ENCODE results near the gene SOHLH2.

SOHLH2 gene

DNA sequence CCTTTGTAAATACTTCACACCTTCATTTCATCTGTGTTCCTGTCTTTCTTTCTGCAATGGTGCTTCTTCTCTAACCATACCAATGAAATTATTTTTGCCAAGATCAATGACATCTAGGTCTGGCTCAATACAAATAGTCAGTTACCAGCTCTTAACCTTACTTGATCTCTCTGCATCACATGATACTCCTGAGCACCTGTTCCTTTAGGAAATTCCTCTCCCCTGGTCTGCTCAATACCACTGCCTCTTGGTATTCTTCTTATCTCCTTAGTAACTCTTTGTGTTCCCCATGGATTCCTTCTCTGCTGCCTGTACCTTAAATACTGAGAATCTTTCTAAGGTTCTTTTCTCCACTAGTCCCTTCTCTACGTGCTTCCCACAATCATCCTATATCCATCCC is 25.9 kb downstream of the SOHLH2 start:
- no peak for DNase-seq (ENCODE audit: low spot score)

GRCh38 chr13:36183901-36184300 is 30.5 kb downstream of the SOHLH2 start:
- no peak for DNase-seq (ENCODE audit: low spot score)

- DNase-seq (ENCODE audit: low spot score): no peak
Observed at GRCh38 chr13:36175621-36176020, 38.7 kb downstream of the SOHLH2 start.

DNA sequence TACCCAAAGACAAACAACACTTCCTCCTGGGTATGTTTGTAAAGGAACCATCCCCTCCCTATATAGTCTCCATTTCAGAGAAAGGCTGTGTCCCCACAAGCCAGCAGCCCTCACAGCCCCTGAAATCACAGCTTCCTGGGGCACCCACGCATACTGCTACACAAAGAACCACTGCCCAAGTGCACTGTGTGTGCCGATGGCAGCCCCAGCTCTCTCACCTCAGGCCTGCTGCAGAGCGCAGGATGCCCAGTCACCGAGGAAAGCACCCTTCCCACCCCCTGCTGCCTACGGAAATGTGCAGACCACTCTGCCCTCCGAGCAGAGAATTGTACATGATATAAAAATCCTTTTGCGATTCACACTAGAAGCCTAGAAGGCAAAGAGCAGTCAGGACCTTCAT is 39.4 kb downstream of the SOHLH2 start:
- DNase-seq (ENCODE audit: low spot score): no peak

DNA sequence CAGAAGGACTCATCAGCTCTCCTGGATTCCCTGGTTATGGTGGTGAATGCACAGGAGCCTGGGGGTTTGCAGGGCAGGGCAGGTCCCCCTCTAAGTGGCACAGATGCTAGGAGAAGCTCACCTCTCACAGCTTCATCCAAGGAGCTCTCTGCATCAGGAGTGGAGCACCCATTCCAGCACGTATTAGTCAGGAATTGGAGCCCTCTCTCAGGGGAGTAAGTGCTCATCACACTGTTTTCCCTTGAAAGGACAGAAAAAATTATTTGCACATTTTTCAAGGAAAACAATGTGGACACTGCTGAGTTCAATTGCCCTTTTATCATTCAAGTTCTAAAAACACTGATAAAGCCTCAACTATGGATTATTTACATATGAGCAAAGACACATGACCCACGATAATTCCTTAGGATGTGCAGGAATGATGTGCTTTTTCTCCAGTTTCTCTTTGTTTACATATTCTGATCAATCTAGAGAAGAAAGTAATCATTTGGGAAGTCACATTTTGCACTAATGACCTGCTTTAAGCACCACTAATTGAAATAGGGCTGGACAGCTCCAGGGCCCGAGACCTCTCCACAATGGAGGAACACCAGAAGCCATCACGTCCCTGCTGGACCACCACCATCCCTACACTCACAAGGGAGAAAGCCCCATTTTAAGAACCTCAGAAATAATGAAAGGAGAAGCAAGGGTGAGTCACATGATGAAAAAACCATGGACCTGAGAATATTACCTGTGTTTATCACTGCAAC is 40.6 kb downstream of the SOHLH2 start:
- no peak for DNase-seq (ENCODE audit: low spot score)

- no peak for DNase-seq (ENCODE audit: low spot score)
Observed at GRCh38 chr13:36166046-36166445, 48.3 kb downstream of the SOHLH2 start.

DNA sequence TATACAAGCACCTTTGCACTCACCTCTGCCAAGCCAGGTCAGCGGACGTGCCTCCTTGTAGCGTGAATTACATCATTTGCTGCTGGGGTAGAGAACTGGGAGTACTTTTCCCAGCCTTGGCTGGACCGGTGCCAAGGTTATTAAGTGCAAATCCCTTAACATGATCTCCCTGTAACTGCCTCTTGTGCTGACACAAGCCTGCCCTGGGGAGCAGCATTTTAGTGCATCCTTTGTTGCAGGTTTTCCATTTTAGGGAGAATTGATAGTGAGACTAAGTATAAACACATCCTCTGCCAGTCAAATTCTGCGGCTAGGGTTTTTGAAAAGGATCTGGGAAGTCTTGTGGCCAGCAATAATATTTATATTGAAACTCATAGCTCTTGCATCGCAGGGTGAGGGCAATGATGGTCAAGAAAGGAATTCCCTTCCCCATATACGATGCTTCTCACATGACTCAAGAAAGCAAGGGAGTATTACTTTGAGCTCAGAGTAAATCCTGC is 50.5 kb downstream of the SOHLH2 start:
- DNase-seq (ENCODE audit: low spot score): no peak

DNA sequence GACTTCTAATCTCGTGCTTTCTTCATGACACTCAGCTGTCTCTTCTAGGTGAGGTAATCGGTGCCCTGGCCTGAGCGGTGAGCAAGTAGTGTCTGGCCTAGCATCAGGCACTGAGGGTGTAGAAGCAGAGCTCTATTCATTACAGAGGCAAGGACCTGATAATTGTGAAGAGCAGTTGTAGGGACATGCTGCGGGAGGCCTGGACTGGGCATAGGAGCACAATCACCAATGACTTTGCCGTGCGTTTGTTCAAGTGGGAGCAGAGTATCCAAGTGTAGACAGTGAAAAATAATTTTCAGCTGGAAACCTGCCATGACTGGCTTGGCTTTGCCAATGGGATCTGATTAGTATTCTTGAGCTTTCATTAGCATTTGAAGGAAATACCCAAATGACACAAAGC is 51.1 kb downstream of the SOHLH2 start:
- no peak for DNase-seq (ENCODE audit: low spot score)

DNA sequence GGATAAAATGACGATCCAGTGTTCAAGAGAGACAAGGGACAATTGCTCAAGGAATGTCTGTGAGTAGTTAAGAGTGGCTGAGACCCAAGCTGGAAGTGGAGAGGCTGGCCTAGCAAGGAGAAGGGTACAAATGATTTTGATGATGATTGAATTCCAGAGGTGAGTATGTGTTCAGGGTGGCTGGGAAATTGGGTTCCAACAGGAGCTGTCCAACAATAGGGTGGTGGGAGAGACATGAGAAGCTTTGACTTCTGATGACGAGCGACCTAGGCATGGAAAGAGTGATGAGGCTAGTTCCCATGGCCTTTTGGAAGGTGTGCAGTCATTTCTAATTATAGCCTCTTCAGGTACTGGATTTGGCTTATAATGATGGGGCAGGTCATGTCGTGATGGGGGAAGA is 54.1 kb downstream of the SOHLH2 start:
- DNase-seq (ENCODE audit: low spot score): no peak

DNA sequence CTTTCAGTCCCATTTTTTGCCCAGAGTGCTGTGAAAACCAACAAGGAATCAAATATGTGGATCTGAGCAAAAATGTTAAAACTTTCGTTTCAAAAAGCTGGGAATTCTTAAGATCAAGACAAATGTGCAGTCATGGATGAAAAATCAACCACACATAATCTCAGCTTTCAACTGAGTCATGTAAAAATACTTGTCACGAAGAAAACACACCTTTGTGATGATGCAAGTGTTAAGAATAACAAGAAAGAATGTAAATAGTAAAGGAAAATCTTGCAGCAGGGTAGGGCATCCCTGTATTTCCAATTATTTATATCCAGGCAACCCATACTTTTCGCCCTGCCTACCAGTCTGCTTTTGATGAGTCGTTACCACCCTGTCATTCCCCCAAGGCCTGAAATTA is 55.7 kb downstream of the SOHLH2 start:
- no peak for DNase-seq (ENCODE audit: low spot score)

- DNase-seq (ENCODE audit: low spot score): no peak
Observed at GRCh38 chr13:36157480-36157879, 56.9 kb downstream of the SOHLH2 start.

GRCh38 chr13:36154567-36155291 is 59.6 kb downstream of the SOHLH2 start:
- DNase-seq (ENCODE audit: low spot score): no peak

DNA sequence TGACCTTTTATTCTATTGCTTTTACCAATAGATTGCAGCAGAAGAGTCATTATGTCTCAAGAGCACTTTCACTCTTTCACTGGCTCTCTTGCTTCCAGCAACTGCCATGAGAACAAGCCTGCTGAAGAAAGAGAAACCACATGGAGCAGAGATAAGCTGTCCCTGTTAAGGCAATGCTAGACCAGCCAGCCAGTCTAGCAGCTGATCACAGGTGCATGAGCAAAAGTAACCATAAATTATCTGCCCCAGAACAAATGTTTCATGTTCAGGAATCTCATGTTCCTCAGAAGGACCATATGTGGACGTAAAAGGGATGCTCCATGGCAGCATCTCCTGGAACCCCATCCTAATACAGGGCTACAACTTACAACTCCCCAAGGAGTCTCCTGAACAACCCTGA is 62.8 kb downstream of the SOHLH2 start:
- DNase-seq (ENCODE audit: low spot score): no peak

GRCh38 chr13:36148446-36148845 is 65.9 kb downstream of the SOHLH2 start:
- DNase-seq (ENCODE audit: low spot score): no peak

GRCh38 chr13:36147330-36147729 is 67.0 kb downstream of the SOHLH2 start:
- no peak for DNase-seq (ENCODE audit: low spot score)

GRCh38 chr13:36146511-36147269 is 67.7 kb downstream of the SOHLH2 start:
- DNase-seq (ENCODE audit: low spot score): no peak

DNA sequence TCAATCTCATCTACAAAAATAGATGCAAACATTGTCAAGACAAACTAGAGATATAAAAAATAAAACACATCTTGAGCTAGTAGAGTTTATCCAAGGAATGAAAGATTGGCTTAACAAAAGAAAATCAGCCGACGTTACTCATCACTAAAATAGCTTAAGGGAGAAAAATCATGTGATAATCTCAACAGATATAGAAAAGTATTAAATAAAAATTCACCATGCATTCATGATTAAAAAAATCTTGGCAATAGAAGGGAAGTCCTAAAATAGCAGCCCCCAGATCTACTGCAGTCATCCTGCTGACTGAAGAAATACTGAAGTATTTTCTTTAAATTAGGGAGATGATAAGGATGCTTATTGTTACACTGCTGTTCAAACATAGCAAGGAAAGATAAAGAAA is 70.6 kb downstream of the SOHLH2 start:
- DNase-seq (ENCODE audit: low spot score): no peak

- no peak for DNase-seq (ENCODE audit: low spot score)
Observed at GRCh38 chr13:36142735-36143134, 71.6 kb downstream of the SOHLH2 start.

DNA sequence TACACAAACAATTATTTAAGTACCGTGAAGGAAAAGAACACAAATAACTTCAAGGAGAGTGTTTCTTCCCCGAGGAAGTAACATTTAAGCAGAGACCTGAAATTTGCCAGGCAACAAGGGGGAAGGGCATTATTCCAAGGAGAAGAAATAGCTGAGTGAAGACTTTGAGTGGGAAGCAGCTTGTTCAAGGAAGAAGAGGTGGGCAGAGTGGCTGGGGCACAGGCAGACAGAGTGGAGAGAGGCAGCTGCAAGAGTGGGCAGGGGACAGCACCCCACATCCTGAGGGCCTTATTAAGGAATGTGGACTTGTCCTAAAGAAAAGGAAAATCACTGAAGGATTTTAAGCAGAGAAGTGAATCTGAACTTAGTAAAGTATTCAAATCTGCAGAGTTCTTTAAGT is 78.5 kb downstream of the SOHLH2 start:
- DNase-seq (ENCODE audit: low spot score): no peak

GRCh38 chr13:36134632-36135031 is 79.7 kb downstream of the SOHLH2 start:
- DNase-seq (ENCODE audit: low spot score): no peak

- no peak for DNase-seq (ENCODE audit: low spot score)
Observed at GRCh38 chr13:36133950-36134626, 80.3 kb downstream of the SOHLH2 start.

DNA sequence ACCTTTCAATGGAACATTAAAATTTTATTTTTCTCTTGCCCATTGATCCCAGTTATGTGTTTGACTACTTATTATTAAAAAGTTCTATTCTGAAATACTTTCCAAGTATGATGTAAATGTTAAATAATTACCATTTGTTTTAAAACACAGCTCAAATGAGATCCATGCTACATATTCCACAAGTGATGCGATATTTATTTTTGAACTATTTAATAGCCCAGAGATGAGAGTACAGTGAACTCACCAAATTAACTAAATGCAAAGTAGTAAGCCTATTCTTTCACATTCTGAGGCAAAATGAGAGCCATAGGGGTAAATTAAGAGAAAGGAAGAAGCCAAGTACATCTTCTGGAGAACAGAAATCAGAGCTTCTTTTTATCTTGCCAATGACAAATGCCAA is 82.0 kb downstream of the SOHLH2 start:
- DNase-seq (ENCODE audit: low spot score): no peak

Measured in kidney capillary endothelial cell (primary cell).